ENCODE results near the gene PRKAG2.

- TF ChIP-seq CTCF (IDR thresholded peaks at IDR 0.05 in 8 of 11, conservative IDR thresholded peaks at IDR 0.05 in 3 of 11) = no peak
- TF ChIP-seq POLR2A (IDR thresholded peaks at IDR 0.05) = no peak
- no peak for TF ChIP-seq POLR2AphosphoS5 (IDR thresholded peaks at IDR 0.05)
Observed at GRCh38 chr7:151512353-151512752, 364.6 kb downstream of the PRKAG2 start.
